ENCODE results near the gene CARS2. TPM values are rescaled to one million over a fixed set of nuclear protein-coding genes. Genes with fewer than 3 reads are reported as not detected.

CARS2 gene
- total and polyA plus RNA-seq, 2 of the 8 experiments (the other 6 are each of a cell fraction or from before 2014, with no cell fraction given), result 47.7 to 55.9 TPM

DNA sequence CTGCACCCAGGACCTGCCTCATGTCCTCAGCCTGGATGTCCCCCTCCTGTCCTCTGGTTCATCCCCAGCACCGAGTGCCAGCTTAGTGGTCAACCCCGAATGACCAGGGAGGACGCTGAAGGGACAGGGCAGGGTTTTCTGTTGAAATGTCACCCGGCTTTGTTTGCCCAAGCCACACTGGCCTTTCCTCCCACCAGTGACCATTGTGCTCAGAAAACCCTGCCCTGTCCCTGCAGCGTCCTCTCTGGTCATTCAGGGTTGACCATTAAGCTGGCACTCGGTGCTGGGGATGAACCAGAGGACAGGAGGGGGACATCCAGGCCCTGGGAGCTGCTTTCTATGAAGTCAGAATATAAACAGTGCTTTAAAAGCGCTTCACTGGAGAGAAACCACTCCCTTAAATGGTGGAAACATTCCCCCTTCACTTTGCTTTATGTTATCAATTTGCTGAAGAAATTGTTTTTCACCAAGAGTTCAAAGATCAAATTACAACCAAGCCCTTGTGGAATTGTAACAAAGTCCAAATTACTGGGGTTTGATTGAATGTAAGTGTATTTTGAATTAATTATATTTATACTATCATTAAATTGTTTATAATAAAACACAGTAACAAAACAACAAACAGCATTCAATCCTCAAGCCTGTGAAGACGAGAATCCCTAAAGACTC is 21.4 kb downstream of the CARS2 start:
- Histone ChIP-seq H4K5ac (ENCODE audit: insufficient read length, low read depth, low read length) (no peak overlapping the region), H4K91ac (replicated peaks; ENCODE audit: insufficient read length, low read length) (no peak overlapping the region), H2AFZ (ENCODE audit: low read length) (no peak overlapping the region), H3K9me3 (ENCODE audit: insufficient read depth in 2 of 2, low read depth in 1 of 2, low read length in 1 of 2) (no peaks in the 10 kb centered on the region), H3K4ac (replicated peaks; ENCODE audit: insufficient read length, low read depth, low read length) (no peak overlapping the region), H3K23ac (ENCODE audit: insufficient read length) (no peak overlapping the region), H2BK15ac (ENCODE audit: low read length) (no peak overlapping the region), H3K79me1 (ENCODE audit: low read depth, low read length) (no peaks in the 10 kb centered on the region), H3K4me1 (replicated peaks in 1 of 4; ENCODE audit: control insufficient read depth in 3 of 4, insufficient read depth in 4 of 4, low read length in 3 of 4) (no peaks in the 10 kb centered on the region), H2AK5ac (ENCODE audit: low read depth, low read length) (no peak overlapping the region), H3K14ac (ENCODE audit: insufficient read length) (no peak overlapping the region), H3K4me2 (ENCODE audit: insufficient read depth in 1 of 2, low read depth in 2 of 2, low read length in 2 of 2) (no peak overlapping the region), H2BK20ac (ENCODE audit: low read length) (no peak overlapping the region), H3K18ac (ENCODE audit: extremely low read depth, low read length) (no peak overlapping the region), H2BK12ac (ENCODE audit: low read depth, low read length) (no peak overlapping the region), H3K27me3 (replicated peaks in 1 of 4; ENCODE audit: control insufficient read depth in 3 of 4, extremely low read depth in 1 of 4, insufficient read depth in 3 of 4, low read length in 3 of 4) (no peaks in the 10 kb centered on the region), H3K4me3 (ENCODE audit: extremely low read depth in 1 of 4, insufficient read depth in 2 of 4, low read depth in 3 of 4, low read length in 4 of 4) (no peak overlapping the region), H3K79me2 (ENCODE audit: control insufficient read depth in 1 of 2, insufficient read depth in 2 of 2, low read length in 2 of 2) (no peaks in the 10 kb centered on the region), H3K36me3 (ENCODE audit: control insufficient read depth in 2 of 4, insufficient read depth in 4 of 4, low read length in 3 of 4) (peaks cover 8 to 27% (median 17%) of the 10 kb centered on the region in 4 experiments; a peak in 5 of 8 replicates), H3K23me2 (ENCODE audit: low read depth, low read length) (no peaks in the 10 kb centered on the region), H3K27ac (ENCODE audit: low read depth, low read length) (no peak overlapping the region), H2BK120ac (replicated peaks; ENCODE audit: low read depth, low read length) (no peak overlapping the region), H2BK5ac (ENCODE audit: low read depth, low read length) (no peak overlapping the region), H4K8ac (ENCODE audit: extremely low read depth, insufficient read depth, low read length) (no peak overlapping the region), H4K20me1 (replicated peaks in 1 of 2; ENCODE audit: control insufficient read depth in 1 of 2, insufficient read depth in 2 of 2, low read length in 2 of 2) (peaks cover 3% of the 10 kb centered on the region in 2 experiments), H3K9ac (replicated peaks in 1 of 4; ENCODE audit: extremely low read depth in 1 of 4, low read depth in 3 of 4, low read length in 3 of 4) (no peak overlapping the region), H3K56ac (replicated peaks; ENCODE audit: insufficient read length, low read depth, low read length) (no peak overlapping the region)
- WGBS, 2 experiments (ENCODE audit: extremely low coverage in 1 of 2, insufficient coverage in 1 of 2, insufficient read length in 1 of 2, insufficient replicate concordance in 2 of 2, low coverage in 1 of 2, low lambda C conversion rate in 2 of 2, missing lambda C conversion rate in 1 of 2), result 87% methylated on average over 8 of the region's 8 CpGs; no CpG with 5 or more reads in 1 of the 2 experiments
- POLR2A ChIA-PET (ENCODE audit: partially characterized antibody), result interaction anchor here (0.6 to 2.1 kb wide), 3 partner anchors 27 to 30 kb away, joined by 3 to 10 read pairs (median 5); no protein-coding TSS in a partner anchor
- no peak for FAIRE-seq
- DNase-seq (ENCODE audit: low read depth in 1 of 2, low spot score in 2 of 2), result no peak
- CTCF ChIA-PET (ENCODE audit: partially characterized antibody), result interaction anchor here (0.8 to 4.1 kb wide), 20 partner anchors 9 to 226 kb away, joined by 3 to 27 read pairs (median 4); no protein-coding TSS in a partner anchor
- TF ChIP-seq KDM5A (IDR thresholded peaks at IDR 0.05; ENCODE audit: low read length) (no peak), CBX5 (IDR thresholded peaks at IDR 0.05; ENCODE audit: low read depth, low read length) (no peak), BACH1 (IDR thresholded peaks at IDR 0.05; ENCODE audit: low read length) (no peak), SAP30 (IDR thresholded peaks at IDR 0.05; ENCODE audit: insufficient read depth, insufficient replicate concordance, low read length) (no peak), TAF7 (optimal IDR thresholded peaks at IDR 0.05; ENCODE audit: borderline replicate concordance, low read depth, low read length) (no peak), CEBPB (IDR thresholded peaks at IDR 0.05; ENCODE audit: low read depth, low read length) (no peak), ASH2L (IDR thresholded peaks at IDR 0.05; ENCODE audit: low read length) (no peak), EZH2 (IDR thresholded peaks at IDR 0.05; ENCODE audit: low read depth, low read length, severe bottlenecking) (no peak), GTF2F1 (IDR thresholded peaks at IDR 0.05; ENCODE audit: borderline replicate concordance, low read depth, low read length) (no peak), PHF8 (conservative IDR thresholded peaks at IDR 0.05; ENCODE audit: low read depth, low read length) (no peak), EP300 (IDR thresholded peaks at IDR 0.05; ENCODE audit: borderline replicate concordance in 1 of 2, low read depth in 2 of 2, low read length in 2 of 2) (no peak), POLR2AphosphoS5 (IDR thresholded peaks at IDR 0.05; ENCODE audit: low read depth, low read length) (no peak), CBX8 (IDR thresholded peaks at IDR 0.05; ENCODE audit: borderline replicate concordance, low read depth, low read length) (no peak)

All from H1 (cell line).